ENCODE results near the gene TBC1D21. TPM values are rescaled to one million over a fixed set of nuclear protein-coding genes. Genes with fewer than 3 reads are reported as not detected.

TBC1D21 gene
- polyA plus RNA-seq, 1 donor from 2014 or later = not detected

- no peaks in the 10 kb centered on the region for H3K79me2 ChIP-seq (replicated peaks; ENCODE audit: insufficient read depth, low read length)
- H3K4me2 ChIP-seq (ENCODE audit: low read length) = no peak overlapping the region
- H3K9ac ChIP-seq (ENCODE audit: low read length) = no peak overlapping the region
These were observed 43.8 kb upstream of the TBC1D21 start for GRCh38 chr15:73829523-73829922.

GRCh38 chr15:73832657-73833056 lies 40.7 kb upstream of the TBC1D21 start:
- Histone ChIP-seq H3K4me3 (ENCODE audit: low read length) (no peak overlapping the region), H4K20me1 (ENCODE audit: insufficient read depth) (no peaks in the 10 kb centered on the region), H2AFZ (ENCODE audit: low read depth, low read length) (no peak overlapping the region), H3K27me3 (ENCODE audit: insufficient read depth, low read depth, low read length) (no peaks in the 10 kb centered on the region), H3K27ac (ENCODE audit: low read length) (no peak overlapping the region), H3K9ac (ENCODE audit: low read length) (no peak overlapping the region), H3K79me2 (replicated peaks; ENCODE audit: insufficient read depth, low read length) (no peaks in the 10 kb centered on the region), H3K4me2 (ENCODE audit: low read length) (no peak overlapping the region), H3F3A (ENCODE audit: insufficient read depth, low read length, poor library complexity, severe bottlenecking) (no peaks in the 10 kb centered on the region), H3K9me2 (ENCODE audit: insufficient read depth, low read length) (no peaks in the 10 kb centered on the region), H3K9me3 (ENCODE audit: low read length) (no peaks in the 10 kb centered on the region), H3K36me3 (ENCODE audit: insufficient read depth, low read length) (no peaks in the 10 kb centered on the region)
- no peak for TF ChIP-seq CTCF (IDR thresholded peaks at IDR 0.05; ENCODE audit: poor library complexity, severe bottlenecking)
- TF ChIP-seq POLR2AphosphoS5 (IDR thresholded peaks at IDR 0.05) = no peak
- no peak for TF ChIP-seq REST (IDR thresholded peaks at IDR 0.05; ENCODE audit: borderline replicate concordance)
- no peak for TF ChIP-seq TAF1 (IDR thresholded peaks at IDR 0.05; ENCODE audit: low read depth)
- no peak for TF ChIP-seq MXI1 (conservative IDR thresholded peaks at IDR 0.05; ENCODE audit: poor library complexity, severe bottlenecking)
- TF ChIP-seq EZH2 (IDR thresholded peaks at IDR 0.05; ENCODE audit: borderline replicate concordance, insufficient read depth, low read length, poor library complexity, severe bottlenecking) = no peak
- no peak for TF ChIP-seq EP300 (conservative IDR thresholded peaks at IDR 0.05; ENCODE audit: poor library complexity, severe bottlenecking)

More at GRCh38 chr15:73829523-73829922, 43.8 kb upstream of the TBC1D21 start:
- no peak for TF ChIP-seq POLR2AphosphoS5 (IDR thresholded peaks at IDR 0.05)
- TF ChIP-seq EP300 (conservative IDR thresholded peaks at IDR 0.05; ENCODE audit: poor library complexity, severe bottlenecking) = no peak
- TF ChIP-seq TAF1 (IDR thresholded peaks at IDR 0.05; ENCODE audit: low read depth) = no peak
- TF ChIP-seq EZH2 (IDR thresholded peaks at IDR 0.05; ENCODE audit: borderline replicate concordance, insufficient read depth, low read length, poor library complexity, severe bottlenecking) = no peak
- no peak for TF ChIP-seq SMC3 (conservative IDR thresholded peaks at IDR 0.05; ENCODE audit: poor library complexity)
- no peak for TF ChIP-seq MXI1 (conservative IDR thresholded peaks at IDR 0.05; ENCODE audit: poor library complexity, severe bottlenecking)
- TF ChIP-seq REST (IDR thresholded peaks at IDR 0.05; ENCODE audit: borderline replicate concordance) = no peak
- TF ChIP-seq CTCF (IDR thresholded peaks at IDR 0.05; ENCODE audit: poor library complexity, severe bottlenecking) = no peak
- no peak for TF ChIP-seq RAD21 (conservative IDR thresholded peaks at IDR 0.05)
- Histone ChIP-seq H3K36me3 (ENCODE audit: insufficient read depth, low read length) (no peaks in the 10 kb centered on the region), H3K9me3 (ENCODE audit: low read length) (no peaks in the 10 kb centered on the region), H3K27ac (ENCODE audit: low read length) (no peak overlapping the region), H3K27me3 (ENCODE audit: insufficient read depth, low read depth, low read length) (no peaks in the 10 kb centered on the region), H3K4me3 (ENCODE audit: low read length) (no peak overlapping the region), H3K9me2 (ENCODE audit: insufficient read depth, low read length) (no peaks in the 10 kb centered on the region), H4K20me1 (ENCODE audit: insufficient read depth) (no peaks in the 10 kb centered on the region), H3F3A (ENCODE audit: insufficient read depth, low read length, poor library complexity, severe bottlenecking) (no peaks in the 10 kb centered on the region), H2AFZ (ENCODE audit: low read depth, low read length) (no peak overlapping the region)

Measured in neural cell (in vitro differentiated cells).